HG02981 (cell line): ENCODE results near the gene PRRC1.

Experiments used
- ATAC-seq: cut with Tn5 transposase; IDR thresholded peaks from one replicate; pipeline ENCODE4 v1.9.1; 2021; ENCODE audit warnings: mild to moderate bottlenecking, moderate library complexity; ENCODE audit not compliant: unreplicated experiment

The PRRC1 gene

GRCh38 chr5:127574852-127575679 lies 57.6 kb downstream of the PRRC1 start:
- no peak for ATAC-seq

- ATAC-seq = no peak
These were observed 60.0 kb downstream of the PRRC1 start for GRCh38 chr5:127577458-127577857.

- no peak for ATAC-seq
These were observed 63.3 kb downstream of the PRRC1 start for GRCh38 chr5:127580731-127581130.

GRCh38 chr5:127581450-127581849 lies 64.0 kb downstream of the PRRC1 start:
- no peak for ATAC-seq

- ATAC-seq = no peak
These were observed 65.4 kb downstream of the PRRC1 start for GRCh38 chr5:127582773-127583370.

- no peak for ATAC-seq
These were observed 66.4 kb downstream of the PRRC1 start for GRCh38 chr5:127583866-127584265.

GRCh38 chr5:127585661-127586060 lies 68.2 kb downstream of the PRRC1 start:
- peak; percentile 15 for ATAC-seq

GRCh38 chr5:127586066-127586770 lies 68.8 kb downstream of the PRRC1 start:
- peak; percentile 75 for ATAC-seq

GRCh38 chr5:127586811-127587210 lies 69.4 kb downstream of the PRRC1 start:
- peak; percentile 47 for ATAC-seq

- ATAC-seq = no peak
These were observed 69.9 kb downstream of the PRRC1 start for GRCh38 chr5:127587246-127587917.

GRCh38 chr5:127588368-127588767 lies 70.9 kb downstream of the PRRC1 start:
- ATAC-seq = no peak

GRCh38 chr5:127589309-127590030 lies 72.0 kb downstream of the PRRC1 start:
- no peak for ATAC-seq

- no peak for ATAC-seq
These were observed 72.8 kb downstream of the PRRC1 start for GRCh38 chr5:127590156-127590722.

- ATAC-seq = no peak
These were observed 78.3 kb downstream of the PRRC1 start for GRCh38 chr5:127595484-127596368.

- ATAC-seq = no peak
These were observed 79.1 kb downstream of the PRRC1 start for GRCh38 chr5:127596501-127596900.

GRCh38 chr5:127599320-127599719 lies 81.9 kb downstream of the PRRC1 start:
- ATAC-seq = no peak

- no peak for ATAC-seq
These were observed 82.4 kb downstream of the PRRC1 start for GRCh38 chr5:127599847-127600246.

GRCh38 chr5:127601111-127601510 lies 83.7 kb downstream of the PRRC1 start:
- no peak for ATAC-seq

- ATAC-seq = no peak
These were observed 84.2 kb downstream of the PRRC1 start for GRCh38 chr5:127601601-127602000.
